ENCODE measurements around the gene TIAM2.
"Not testable (repeated sequence)": the region's sequence is repeated elsewhere in the genome, so short reads cannot be mapped to it uniquely, and the experiment has no call there.

The TIAM2 gene

GRCh38 chr6:155100591-155100990, 105.5 kb downstream of the TIAM2 start:
- H3K27me3 ChIP-seq (ENCODE audit: control insufficient read depth, insufficient read depth, low read length): no peaks in the 10 kb centered on the region
- H3K4me1 ChIP-seq (ENCODE audit: control insufficient read depth, insufficient read depth, low read length): no peaks in the 10 kb centered on the region
- H3K4me3 ChIP-seq (ENCODE audit: low read depth, low read length): no peak overlapping the region
- no peak overlapping the region for H3K27ac ChIP-seq (ENCODE audit: low read depth, low read length)
- H3K36me3 ChIP-seq (ENCODE audit: control insufficient read depth, insufficient read depth, low read length): no peaks in the 10 kb centered on the region
- H3K9me3 ChIP-seq (ENCODE audit: control insufficient read depth, insufficient read depth, low read length): no peaks in the 10 kb centered on the region
- no peak overlapping the region for H3K9ac ChIP-seq (ENCODE audit: low read depth, low read length)

- 0 out of 2 replicates have a peak, but pooled peaks cover 12% of the 10 kb centered on the region for H3K4me1 ChIP-seq (ENCODE audit: control insufficient read depth, insufficient read depth, low read length)
- H3K9ac ChIP-seq (ENCODE audit: low read depth, low read length); H3K27ac ChIP-seq (ENCODE audit: low read depth, low read length): not testable (repeated sequence)
Measured at GRCh38 chr6:155103083-155103645, 108.0 kb downstream of the TIAM2 start.

GRCh38 chr6:155103816-155104366, 108.8 kb downstream of the TIAM2 start:
- no peaks in the 10 kb centered on the region for H3K36me3 ChIP-seq (ENCODE audit: control insufficient read depth, insufficient read depth, low read length)
- H3K9me3 ChIP-seq (ENCODE audit: control insufficient read depth, insufficient read depth, low read length): no peaks in the 10 kb centered on the region
- no peaks in the 10 kb centered on the region for H3K27me3 ChIP-seq (ENCODE audit: control insufficient read depth, insufficient read depth, low read length)
- H3K4me1 ChIP-seq (ENCODE audit: control insufficient read depth, insufficient read depth, low read length): 0 out of 2 replicates have a peak, but pooled peaks cover 12% of the 10 kb centered on the region
- no peak overlapping the region for H3K9ac ChIP-seq (ENCODE audit: low read depth, low read length)
- no peak overlapping the region for H3K4me3 ChIP-seq (ENCODE audit: low read depth, low read length)
- no peak overlapping the region for H3K27ac ChIP-seq (ENCODE audit: low read depth, low read length)

More at GRCh38 chr6:155103083-155103645, 108.0 kb downstream of the TIAM2 start:
- H3K27me3 ChIP-seq (ENCODE audit: control insufficient read depth, insufficient read depth, low read length); H3K9me3 ChIP-seq (ENCODE audit: control insufficient read depth, insufficient read depth, low read length); H3K36me3 ChIP-seq (ENCODE audit: control insufficient read depth, insufficient read depth, low read length); H3K4me3 ChIP-seq (ENCODE audit: low read depth, low read length): not testable (repeated sequence)

GRCh38 chr6:155106456-155107115, 111.5 kb downstream of the TIAM2 start:
- no peaks in the 10 kb centered on the region for H3K9me3 ChIP-seq (ENCODE audit: control insufficient read depth, insufficient read depth, low read length)
- no peak overlapping the region for H3K9ac ChIP-seq (ENCODE audit: low read depth, low read length)
- no peak overlapping the region for H3K4me3 ChIP-seq (ENCODE audit: low read depth, low read length)
- H3K27me3 ChIP-seq (ENCODE audit: control insufficient read depth, insufficient read depth, low read length): no peaks in the 10 kb centered on the region
- H3K27ac ChIP-seq (ENCODE audit: low read depth, low read length): no peak overlapping the region
- H3K4me1 ChIP-seq (ENCODE audit: control insufficient read depth, insufficient read depth, low read length): peaks cover 28% of the 10 kb centered on the region
- H3K36me3 ChIP-seq (ENCODE audit: control insufficient read depth, insufficient read depth, low read length): no peaks in the 10 kb centered on the region

GRCh38 chr6:155107432-155108069, 112.4 kb downstream of the TIAM2 start:
- no peak overlapping the region for H3K9ac ChIP-seq (ENCODE audit: low read depth, low read length)

GRCh38 chr6:155108070-155108820, 113.1 kb downstream of the TIAM2 start:
- Histone ChIP-seq H3K4me3 (ENCODE audit: low read depth, low read length) (no peak overlapping the region), H3K27ac (ENCODE audit: low read depth, low read length) (no peak overlapping the region), H3K9me3 (ENCODE audit: control insufficient read depth, insufficient read depth, low read length) (no peaks in the 10 kb centered on the region), H3K27me3 (ENCODE audit: control insufficient read depth, insufficient read depth, low read length) (no peaks in the 10 kb centered on the region), H3K36me3 (ENCODE audit: control insufficient read depth, insufficient read depth, low read length) (no peaks in the 10 kb centered on the region), H3K9ac (ENCODE audit: low read depth, low read length) (no peak overlapping the region), H3K4me1 (ENCODE audit: control insufficient read depth, insufficient read depth, low read length) (peaks cover 37% of the 10 kb centered on the region)

More at GRCh38 chr6:155107432-155108069, 112.4 kb downstream of the TIAM2 start:
- Histone ChIP-seq H3K9me3 (ENCODE audit: control insufficient read depth, insufficient read depth, low read length) (no peaks in the 10 kb centered on the region), H3K27me3 (ENCODE audit: control insufficient read depth, insufficient read depth, low read length) (no peaks in the 10 kb centered on the region), H3K4me3 (ENCODE audit: low read depth, low read length) (no peak overlapping the region), H3K27ac (ENCODE audit: low read depth, low read length) (no peak overlapping the region), H3K36me3 (ENCODE audit: control insufficient read depth, insufficient read depth, low read length) (no peaks in the 10 kb centered on the region), H3K4me1 (ENCODE audit: control insufficient read depth, insufficient read depth, low read length) (peaks cover 31% of the 10 kb centered on the region)

GRCh38 chr6:155110721-155111120, 115.6 kb downstream of the TIAM2 start:
- Histone ChIP-seq H3K9ac (ENCODE audit: low read depth, low read length) (0 out of 2 replicates have a peak overlapping the region, but pooled peaks have one; percentile 36), H3K9me3 (ENCODE audit: control insufficient read depth, insufficient read depth, low read length) (no peaks in the 10 kb centered on the region), H3K27me3 (ENCODE audit: control insufficient read depth, insufficient read depth, low read length) (no peaks in the 10 kb centered on the region), H3K27ac (ENCODE audit: low read depth, low read length) (no peak overlapping the region), H3K4me3 (ENCODE audit: low read depth, low read length) (no peak overlapping the region), H3K4me1 (ENCODE audit: control insufficient read depth, insufficient read depth, low read length) (peaks cover 38% of the 10 kb centered on the region), H3K36me3 (ENCODE audit: control insufficient read depth, insufficient read depth, low read length) (no peaks in the 10 kb centered on the region)

- H3K36me3 ChIP-seq (ENCODE audit: control insufficient read depth, insufficient read depth, low read length): no peaks in the 10 kb centered on the region
- H3K4me3 ChIP-seq (ENCODE audit: low read depth, low read length): no peak overlapping the region
- H3K9me3 ChIP-seq (ENCODE audit: control insufficient read depth, insufficient read depth, low read length): no peaks in the 10 kb centered on the region
Measured at GRCh38 chr6:155112757-155113156, 117.6 kb downstream of the TIAM2 start.

GRCh38 chr6:155115893-155116570, 120.9 kb downstream of the TIAM2 start:
- Histone ChIP-seq H3K27me3 (ENCODE audit: control insufficient read depth, insufficient read depth, low read length) (no peaks in the 10 kb centered on the region), H3K9me3 (ENCODE audit: control insufficient read depth, insufficient read depth, low read length) (no peaks in the 10 kb centered on the region), H3K36me3 (ENCODE audit: control insufficient read depth, insufficient read depth, low read length) (no peaks in the 10 kb centered on the region), H3K9ac (ENCODE audit: low read depth, low read length) (no peak overlapping the region), H3K4me1 (ENCODE audit: control insufficient read depth, insufficient read depth, low read length) (peaks cover 32% of the 10 kb centered on the region), H3K4me3 (ENCODE audit: low read depth, low read length) (no peak overlapping the region), H3K27ac (ENCODE audit: low read depth, low read length) (peak overlapping the region; percentile 25)

More at GRCh38 chr6:155112757-155113156, 117.6 kb downstream of the TIAM2 start:
- Histone ChIP-seq H3K9ac (ENCODE audit: low read depth, low read length) (no peak overlapping the region), H3K4me1 (ENCODE audit: control insufficient read depth, insufficient read depth, low read length) (peaks cover 29% of the 10 kb centered on the region), H3K27ac (ENCODE audit: low read depth, low read length) (no peak overlapping the region), H3K27me3 (ENCODE audit: control insufficient read depth, insufficient read depth, low read length) (no peaks in the 10 kb centered on the region)

GRCh38 chr6:155116571-155116910, 121.4 kb downstream of the TIAM2 start:
- H3K36me3 ChIP-seq (ENCODE audit: control insufficient read depth, insufficient read depth, low read length): no peaks in the 10 kb centered on the region
- H3K27me3 ChIP-seq (ENCODE audit: control insufficient read depth, insufficient read depth, low read length): no peaks in the 10 kb centered on the region
- peak overlapping the region; percentile 25 for H3K27ac ChIP-seq (ENCODE audit: low read depth, low read length)
- H3K9me3 ChIP-seq (ENCODE audit: control insufficient read depth, insufficient read depth, low read length): no peaks in the 10 kb centered on the region
- H3K9ac ChIP-seq (ENCODE audit: low read depth, low read length): no peak overlapping the region
- no peak overlapping the region for H3K4me3 ChIP-seq (ENCODE audit: low read depth, low read length)
- H3K4me1 ChIP-seq (ENCODE audit: control insufficient read depth, insufficient read depth, low read length): peaks cover 32% of the 10 kb centered on the region

All from HUES48 (cell line).